Stimulated activated CD8-positive, alpha-beta memory T cell treated with anti-CD3 and anti-CD28 coated beads, Interleukin-15, amount 100 ng/mL, for 1 hour (primary cell): ENCODE data around the gene FRMD4B.
"Not testable (repeated sequence)": the region's sequence is repeated elsewhere in the genome, so short reads cannot be mapped to it uniquely, and the experiment has no call there.

Experiments
- DNase-seq: peaks from one replicate; pipeline ENCODE4 v3.0.0-alpha.2; 2020; ENCODE audit warnings: low read depth

The FRMD4B gene

DNA sequence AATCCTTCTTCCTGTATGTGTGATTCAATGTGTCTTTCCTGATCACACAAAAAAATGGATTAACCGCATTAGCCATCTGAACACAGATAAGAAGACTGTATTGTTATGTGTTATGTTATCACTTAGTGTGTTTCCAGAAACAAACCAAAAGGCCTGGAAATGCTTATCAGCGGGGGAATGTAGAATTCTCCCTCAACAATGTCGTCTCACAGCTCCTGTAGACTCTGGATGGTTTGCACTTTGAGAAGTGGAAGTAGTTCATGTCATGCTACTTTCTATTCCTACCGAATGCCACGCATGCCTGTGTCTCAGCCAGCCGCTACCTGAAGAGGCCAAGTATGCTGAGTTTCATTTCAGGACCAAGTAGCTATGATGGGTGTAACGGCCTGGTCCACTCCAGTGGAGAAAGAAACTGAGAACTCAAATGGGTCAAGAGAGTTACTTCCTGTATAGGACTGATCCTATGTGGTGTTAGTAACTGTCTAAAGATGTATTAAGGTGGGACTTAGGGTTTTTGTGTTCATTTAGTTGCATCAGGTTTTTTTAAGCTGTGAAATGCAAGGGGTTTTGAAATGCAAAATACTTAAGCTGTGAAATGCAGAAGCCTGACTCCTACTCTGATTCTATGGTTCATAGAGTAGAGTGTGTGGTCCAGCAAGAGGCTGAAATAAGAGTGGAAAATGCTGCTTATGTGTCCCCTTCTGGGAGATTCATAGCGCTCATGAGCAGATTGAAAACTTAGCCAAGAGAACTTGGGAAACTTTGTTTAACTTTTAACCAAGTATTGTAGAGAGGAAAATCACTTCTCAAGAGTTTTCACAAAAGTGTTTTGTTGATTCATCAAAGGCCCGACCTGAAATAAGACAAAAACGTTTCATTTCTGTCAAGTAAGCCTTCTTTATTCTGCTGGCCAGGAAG, 145.0 kb downstream of the FRMD4B start:
- DNase-seq = no peak

DNA sequence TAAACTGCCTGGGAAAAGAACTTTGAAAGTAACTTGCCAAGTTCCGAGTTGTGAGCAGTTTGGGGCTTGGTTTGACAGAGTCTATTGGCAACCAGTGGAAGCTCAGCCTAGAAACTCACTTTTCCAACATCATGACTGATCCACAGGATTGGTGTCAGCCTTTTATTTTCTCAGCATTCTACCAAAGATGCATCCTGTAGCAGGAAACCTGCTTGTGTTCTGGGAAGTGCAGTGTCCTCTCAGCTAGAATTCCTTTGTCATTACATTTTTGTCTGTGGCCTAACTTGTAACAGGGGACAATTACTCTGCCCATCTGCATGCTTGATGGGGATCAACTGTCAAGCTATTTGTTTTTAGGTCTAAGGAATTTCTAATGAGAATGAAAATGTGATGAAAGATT, 146.8 kb downstream of the FRMD4B start:
- no peak for DNase-seq

DNA sequence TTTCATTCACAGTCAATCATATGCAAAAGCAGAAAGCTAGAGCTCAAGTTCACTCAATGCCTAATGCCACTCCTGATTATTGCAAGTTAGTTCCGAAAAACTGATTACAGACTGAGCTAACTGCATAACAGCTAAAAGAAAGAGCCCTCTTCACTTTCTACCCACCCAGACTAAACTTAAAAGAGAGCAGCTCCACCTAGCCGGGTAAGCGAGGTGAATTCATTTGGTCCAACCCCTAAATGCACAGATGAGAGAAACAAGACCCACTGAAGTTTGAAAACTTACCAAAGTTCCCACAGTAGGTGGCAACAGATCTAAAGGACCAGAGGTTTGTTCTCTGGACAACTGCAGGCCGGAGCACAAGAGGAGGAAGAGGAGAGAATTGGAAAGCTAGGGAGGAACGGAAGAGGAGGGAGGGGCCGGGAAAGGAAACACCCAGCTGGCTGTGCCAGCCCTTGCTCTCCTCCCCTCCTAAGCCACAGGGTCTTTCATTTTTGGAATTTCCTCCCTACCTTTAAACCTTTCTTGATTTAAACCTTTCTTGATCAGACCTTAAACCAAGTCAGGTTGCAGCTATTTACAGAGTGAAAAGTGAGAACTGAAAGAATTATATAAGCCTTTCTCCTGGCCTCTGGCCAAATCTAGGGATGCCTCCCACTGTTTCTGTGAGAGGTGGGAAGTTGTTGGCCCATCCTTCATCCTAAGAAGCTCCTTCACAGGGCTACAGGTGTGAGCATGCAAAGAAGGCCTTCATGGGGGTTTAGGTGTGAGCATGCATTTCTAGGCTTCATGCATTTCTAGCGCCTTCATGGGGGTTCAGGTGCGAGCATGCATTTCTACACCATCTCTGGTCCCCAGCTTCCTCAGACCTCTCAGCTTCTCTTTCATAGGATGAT, 148.8 kb downstream of the FRMD4B start:
- DNase-seq = no peak

DNA sequence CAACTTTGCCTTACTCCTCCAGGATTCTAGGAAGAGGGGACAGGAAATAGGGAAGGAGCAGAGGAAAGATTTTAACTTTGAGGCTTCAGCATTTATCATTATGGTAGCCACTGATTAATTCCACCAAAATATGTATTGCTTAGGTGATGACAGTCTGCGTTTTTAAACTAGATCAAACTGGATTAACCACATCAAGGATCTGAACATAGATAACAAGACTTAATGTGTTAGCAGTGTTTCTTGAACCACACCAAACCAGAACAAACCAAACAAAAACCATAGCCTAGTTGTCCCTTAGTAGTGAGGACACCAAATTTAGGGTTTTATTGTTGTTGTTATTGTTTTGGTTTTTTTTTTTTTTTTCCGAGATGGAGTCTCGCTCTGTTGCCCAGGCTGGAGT, 150.0 kb downstream of the FRMD4B start:
- DNase-seq = no peak

DNA sequence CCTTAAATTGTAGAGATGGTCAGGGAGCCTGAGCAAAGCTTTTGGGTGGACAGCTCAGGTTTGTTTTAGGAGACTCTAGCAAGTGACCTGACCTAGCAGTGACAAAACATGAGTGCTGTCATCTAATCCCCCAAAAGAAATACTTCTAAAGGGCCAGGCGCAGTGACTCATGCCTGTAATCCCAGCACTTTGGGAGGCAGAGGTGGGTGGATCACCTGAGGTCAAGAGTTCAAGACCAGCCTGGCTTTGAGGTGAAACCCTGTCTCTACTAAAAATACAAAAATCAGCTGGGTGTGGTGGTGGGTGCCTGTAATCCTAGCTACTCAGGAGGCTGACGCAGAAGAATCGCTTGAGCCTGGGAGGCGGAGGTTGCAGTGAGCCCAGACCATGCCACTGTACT, 150.7 kb downstream of the FRMD4B start:
- DNase-seq = not testable (repeated sequence)

DNA sequence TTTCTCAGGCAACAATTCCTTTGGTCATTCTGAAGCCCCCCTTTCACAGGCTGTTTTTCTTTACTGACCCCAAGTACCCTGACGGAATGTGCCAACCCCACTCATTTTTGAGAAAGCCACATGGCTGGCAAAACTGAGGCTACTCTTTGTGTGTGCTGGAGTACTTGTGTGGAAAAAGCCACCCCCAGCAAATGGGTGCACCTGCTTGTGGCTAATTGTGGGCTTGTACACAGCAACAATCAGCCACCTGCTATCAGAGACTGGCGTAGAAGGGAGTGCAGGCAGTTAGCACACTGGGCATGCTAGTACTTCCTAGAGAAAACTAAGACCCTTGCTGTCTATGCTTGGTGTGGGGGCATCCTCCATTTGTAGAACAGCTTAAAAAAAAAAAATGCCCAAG, 153.4 kb downstream of the FRMD4B start:
- DNase-seq = no peak

DNA sequence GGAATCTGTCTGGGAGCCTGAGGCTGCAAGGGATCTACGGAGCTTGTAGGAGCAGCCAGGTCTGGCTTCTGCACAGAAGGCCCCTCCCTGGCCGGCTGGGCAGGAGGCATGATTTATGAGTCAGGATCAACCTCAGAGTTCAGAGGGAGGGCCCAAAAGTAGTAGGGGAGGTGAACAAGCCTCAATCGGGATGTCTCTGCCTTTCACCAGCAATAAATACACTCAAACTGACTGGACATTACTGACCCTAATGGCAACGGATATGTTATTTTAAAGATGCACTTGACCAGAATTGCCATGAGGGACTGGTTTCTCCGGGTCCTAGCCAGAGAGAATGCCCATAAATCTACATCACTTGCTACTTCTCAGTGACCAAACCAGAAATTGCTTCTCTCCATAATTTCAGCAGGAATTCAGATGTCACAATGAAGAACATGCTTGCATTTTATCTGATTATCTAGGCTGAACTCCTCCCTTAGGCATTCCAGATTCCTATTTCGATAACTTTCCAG, 153.9 kb downstream of the FRMD4B start:
- DNase-seq = no peak

DNA sequence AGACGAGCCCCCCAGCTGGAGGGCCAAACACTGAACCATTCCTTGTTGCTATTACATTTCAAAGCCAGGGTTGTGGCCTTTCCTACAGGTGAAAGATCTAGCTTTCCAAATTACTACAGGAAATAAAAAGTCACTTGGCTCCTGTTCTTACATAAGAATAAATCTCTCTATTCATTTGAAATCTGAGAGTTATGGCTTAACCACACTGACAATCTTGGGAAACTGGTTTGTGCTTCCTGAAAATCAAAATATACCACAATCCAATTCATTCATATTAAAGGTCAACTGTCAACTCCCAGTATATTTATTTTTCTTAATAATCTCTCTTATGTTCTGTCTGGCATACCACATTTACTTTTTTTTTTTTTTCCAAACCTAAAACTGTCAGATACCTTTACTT, 159.8 kb downstream of the FRMD4B start:
- DNase-seq = no peak

DNA sequence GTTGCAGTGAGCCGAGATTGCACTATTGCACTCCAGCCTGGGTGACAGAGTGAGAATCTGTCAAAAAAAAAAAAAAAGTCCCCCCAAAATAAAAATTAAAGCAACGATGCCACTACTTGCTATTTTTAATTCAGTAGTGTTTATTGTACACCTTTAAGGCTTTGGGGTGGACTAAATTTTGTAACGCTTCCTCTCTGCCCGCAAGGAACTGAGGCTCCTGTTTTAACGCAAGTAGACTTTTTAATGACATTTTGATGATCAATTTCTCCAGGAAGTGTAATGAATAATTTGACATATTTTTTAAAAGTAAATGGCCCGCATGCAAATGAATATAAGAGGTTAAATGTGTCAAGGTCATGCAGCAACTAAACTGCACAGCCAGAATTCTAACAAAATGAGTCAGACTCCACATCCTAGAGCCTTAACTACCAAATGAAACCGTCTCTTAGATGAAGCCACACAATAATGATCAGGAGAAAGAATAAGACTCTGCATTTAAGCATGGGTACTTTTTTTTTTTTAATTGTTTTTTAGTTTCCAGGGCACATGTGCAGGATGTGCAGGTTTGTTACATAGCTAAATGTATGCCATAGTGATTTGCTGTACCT, 166.7 kb downstream of the FRMD4B start:
- DNase-seq = no peak

DNA sequence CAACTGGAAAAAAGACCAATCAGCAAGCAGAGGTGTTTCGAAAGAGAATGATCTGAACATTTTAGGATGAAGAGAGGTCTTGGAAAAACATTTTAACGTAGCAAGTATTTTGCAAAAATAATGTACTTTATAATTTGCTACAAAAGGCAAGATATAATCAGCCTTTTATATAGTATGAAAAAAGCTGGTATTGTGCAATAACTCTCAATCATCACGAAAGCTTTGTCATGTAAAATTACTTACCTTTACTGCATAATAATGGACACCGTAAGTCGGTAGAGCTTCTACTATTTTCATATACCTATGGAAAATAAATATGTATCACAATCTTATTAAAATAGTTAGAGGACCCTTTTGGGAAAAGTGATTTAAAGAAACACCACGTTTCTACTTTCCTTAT, 167.8 kb downstream of the FRMD4B start:
- DNase-seq = no peak

DNA sequence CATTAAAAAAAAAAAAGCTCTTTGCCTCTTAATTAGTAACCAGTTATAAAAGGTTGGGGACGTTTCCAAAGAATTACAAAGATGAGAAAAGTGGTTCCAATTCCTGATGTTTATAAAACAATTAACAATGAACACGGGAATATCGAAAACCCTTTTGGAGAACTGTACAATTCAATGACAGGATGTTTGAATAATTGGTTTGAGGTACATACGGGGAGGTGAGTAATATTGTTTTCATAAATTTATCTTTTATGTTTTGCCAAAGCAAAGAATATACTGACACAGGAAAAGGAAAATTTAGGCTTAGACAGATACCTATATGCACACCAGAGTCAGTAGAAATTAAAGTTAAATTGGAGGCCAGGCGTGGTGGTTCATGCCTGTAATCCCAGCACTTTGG, 168.9 kb downstream of the FRMD4B start:
- DNase-seq = no peak

DNA sequence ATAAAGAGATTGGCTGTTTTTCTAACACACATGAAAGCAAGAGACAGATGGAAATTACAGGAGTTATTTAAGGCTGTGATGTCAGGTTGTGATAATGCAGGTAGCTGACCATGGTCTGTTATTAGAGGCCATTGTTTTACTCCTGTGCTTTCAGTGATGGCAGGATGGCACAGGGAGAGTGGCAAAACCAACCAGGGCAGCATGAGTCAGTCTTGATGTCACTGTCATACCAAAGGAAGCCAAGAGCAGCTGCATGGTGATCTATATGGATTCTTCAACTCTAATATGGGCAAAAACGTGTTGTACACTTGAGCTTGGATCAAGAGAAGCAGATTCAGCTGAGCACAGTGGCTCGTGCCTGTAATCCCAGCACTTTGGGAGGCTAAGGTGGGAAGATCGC, 171.6 kb downstream of the FRMD4B start:
- no peak for DNase-seq

DNA sequence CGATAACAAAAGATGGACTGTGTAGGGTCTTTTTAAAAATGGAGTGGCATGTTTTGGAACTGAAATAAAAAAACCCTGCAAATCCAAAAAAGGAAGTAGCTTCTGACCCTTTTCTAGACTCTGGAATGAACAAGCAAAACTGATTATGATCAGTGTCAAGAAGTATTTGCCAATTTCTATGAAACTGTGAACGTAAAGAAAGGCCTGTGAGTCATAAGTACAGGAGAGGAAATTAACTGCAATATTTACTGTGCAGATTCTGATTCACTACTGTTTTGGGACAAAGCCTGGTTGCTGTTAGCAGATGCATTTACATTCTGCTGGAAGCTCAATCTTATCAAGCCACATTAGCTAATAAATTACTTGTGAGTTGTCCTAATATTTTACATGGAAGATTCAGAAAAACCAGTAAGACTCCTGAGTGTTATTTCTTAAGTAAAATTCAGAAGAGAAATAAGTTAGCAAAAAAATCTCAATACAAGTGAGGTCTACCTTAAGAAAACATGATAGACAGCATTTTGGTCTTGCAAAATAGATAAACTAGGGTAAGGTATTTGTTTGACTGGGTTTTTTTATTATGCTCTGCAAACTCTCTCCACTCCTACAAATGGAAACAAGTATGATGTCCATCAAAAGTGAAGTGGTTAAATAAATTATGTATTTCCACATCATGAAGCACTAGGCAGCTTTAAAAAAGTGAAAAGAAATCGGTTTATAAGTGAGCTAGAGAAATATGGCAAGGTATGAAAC, 173.3 kb downstream of the FRMD4B start:
- DNase-seq = no peak

DNA sequence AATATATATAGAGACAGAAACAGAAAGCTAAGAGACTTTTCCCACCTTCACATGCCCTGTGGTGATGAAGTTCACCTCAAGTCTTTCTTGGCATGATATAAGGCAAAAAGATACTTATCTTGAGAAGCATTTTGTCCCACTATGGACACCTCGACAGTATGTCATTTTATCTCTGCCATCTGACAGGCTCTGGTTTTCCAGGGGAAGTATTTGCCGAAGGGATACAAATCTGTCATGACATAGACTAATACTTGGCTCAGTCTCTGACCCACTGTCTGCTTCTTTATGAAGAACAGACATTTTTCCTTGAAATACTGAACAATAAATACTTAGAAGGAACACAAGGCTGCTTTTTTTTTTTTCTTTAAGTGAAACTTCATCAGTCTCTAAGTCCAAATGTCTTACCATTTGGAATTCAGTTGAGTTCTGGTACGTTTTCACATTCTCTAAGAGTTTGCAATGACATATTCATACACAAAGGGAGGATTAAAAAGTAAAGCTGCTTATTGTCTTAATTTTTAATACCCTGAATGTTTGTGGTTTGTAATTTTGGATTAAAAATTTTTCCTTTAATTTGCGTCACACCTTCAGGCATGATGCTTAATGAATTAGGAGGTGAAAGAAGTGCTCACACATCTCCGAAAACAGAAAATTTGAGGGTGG, 175.7 kb downstream of the FRMD4B start:
- no peak for DNase-seq

DNA sequence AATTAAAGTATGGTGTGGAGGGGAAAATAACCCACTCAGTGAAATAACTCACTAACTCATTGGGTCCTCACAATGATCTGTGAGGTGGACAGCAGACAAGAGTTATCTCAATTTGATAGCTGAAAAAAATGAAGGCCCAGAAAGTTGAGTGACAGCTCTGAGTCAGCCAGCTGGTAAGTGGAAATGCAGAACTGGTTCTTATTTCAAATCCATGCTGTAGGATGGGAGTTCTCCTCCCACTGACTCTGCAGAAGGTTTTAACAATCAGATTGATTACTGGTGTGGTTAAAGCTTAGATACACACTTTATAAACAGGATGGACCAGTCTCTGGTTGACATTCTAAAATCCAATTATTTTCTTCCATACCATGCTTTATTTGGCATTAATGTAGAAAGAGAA, 176.5 kb downstream of the FRMD4B start:
- DNase-seq = no peak

DNA sequence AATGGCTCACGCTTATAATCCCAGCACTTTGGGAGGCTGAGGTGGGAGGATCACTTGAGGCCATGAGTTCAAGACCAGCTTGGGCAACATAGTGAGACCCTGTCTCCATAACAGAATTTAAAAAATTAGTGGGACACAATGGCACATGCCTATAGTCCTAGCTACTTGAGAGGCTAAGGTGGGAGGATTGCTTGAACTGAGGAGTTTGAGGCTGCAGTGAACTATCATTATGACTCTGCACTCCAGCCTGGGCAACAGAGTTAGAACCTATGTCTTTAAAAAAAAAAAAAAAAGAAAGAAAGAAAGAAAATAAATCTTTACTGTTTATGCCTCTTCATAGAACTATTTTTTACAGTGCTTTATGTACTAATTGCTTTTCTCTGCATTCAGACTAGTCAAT, 178.9 kb downstream of the FRMD4B start:
- no peak for DNase-seq

DNA sequence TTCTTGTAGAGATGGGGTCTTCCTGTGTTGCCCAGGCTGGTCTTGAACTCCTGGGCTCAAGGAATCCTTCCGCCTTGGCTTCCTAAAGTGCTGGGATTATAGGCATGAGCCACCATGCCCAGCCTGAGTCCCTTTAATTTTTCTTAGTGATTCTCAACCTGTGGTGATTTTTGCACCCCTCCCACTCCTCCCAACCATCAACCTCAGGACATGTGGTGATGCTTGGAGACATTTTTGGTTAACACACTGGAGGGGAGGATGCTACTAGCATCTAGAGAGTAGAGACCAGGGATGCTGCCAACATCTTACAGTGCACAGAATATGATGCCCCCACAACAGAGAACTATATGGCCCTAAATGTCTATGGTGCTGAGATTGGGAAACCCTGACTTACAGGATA, 180.5 kb downstream of the FRMD4B start:
- DNase-seq = no peak

DNA sequence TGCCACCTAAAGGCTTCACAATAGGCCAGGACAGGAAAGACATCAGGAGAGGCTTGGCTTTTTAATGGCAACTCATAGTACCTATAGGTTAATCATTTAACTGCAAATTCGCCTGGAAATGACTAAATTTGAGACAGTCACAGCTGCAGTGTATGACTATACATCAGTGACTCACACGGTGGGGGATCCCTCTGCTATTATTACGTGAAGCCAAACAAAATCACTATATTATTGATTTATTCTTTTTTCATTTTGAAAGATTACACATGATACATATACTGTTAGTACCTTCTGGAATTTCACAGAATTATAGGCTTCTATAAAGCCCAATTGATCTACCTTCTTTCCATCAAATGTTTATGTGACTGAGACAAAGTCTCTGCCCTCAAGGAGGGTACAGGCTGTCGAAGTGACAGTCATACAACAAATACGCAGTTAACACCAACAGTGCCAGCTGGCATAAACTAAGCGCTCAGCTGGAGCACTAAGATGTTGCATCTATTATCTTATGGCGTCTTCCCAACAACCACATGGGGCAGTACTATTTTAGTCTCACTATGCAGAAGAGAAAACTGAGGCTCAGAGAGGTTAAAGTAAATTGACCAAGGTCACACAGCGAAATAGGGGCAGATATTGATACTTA, 181.5 kb downstream of the FRMD4B start:
- DNase-seq = no peak

DNA sequence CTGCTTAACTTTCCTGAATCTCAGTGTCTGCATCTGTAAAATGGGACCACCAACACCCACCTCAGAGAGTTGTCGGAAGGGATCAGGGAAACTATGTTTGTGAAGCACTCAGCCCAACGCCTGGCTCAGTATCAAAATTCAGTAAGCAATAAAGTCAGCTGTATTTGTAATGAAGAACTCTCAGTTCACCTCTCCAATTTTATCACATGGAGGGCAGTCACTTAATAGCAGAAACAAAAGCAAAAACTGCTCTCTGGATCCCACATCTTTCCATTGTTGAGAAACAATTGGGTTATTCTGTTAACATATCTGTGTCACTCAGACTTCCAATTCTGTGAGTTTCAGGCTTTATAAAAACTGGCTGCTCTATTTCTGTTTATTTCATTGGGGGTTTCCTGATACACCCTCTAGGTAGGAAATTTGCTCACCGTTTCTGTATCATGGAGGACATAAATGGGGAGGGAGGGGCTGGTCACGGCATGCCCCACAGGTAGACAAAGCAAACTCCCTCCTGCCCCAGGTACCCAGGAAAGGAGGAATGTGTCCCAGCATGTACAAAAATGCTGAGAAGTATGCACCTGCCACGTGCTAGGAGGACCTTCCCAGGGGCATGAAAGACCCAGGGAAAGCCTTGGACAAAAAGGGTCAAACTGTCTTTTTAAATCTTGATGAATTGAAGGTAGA, 182.1 kb downstream of the FRMD4B start:
- no peak for DNase-seq

DNA sequence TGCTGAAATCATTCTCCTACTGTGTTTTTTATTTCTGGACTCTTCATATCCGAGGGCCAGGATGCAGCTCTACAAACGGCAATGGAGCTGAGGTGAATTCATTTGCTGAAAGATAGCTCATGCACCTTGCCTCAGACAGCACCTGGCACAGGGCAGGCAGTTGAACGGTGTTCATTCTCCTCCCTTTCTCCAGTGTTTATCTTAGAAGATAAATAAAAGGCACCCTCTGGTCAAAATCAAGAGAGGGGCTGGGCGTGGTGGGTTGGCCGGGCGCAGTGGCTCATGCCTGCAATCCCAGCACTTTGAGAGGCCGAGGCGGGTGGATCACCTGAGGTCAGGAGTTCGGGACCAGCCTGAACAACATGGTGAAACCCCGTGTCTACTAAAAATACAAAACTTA, 184.2 kb downstream of the FRMD4B start:
- DNase-seq = no peak
